DMS79 (cell line): Measurements from ENCODE around the gene TIRAP.
A peak's percentile ranks its signal among the peaks of the same experiment; 100 is the strongest.
"Not testable (repeated sequence)": the region's sequence is repeated elsewhere in the genome, so short reads cannot be mapped to it uniquely, and the experiment has no call there.

Source experiments
- DNase-seq: peaks from one replicate; lab custom pipeline; 2025; lab: John Stamatoyannopoulos, UW

Gene TIRAP, protein sequence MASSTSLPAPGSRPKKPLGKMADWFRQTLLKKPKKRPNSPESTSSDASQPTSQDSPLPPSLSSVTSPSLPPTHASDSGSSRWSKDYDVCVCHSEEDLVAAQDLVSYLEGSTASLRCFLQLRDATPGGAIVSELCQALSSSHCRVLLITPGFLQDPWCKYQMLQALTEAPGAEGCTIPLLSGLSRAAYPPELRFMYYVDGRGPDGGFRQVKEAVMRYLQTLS

DNA sequence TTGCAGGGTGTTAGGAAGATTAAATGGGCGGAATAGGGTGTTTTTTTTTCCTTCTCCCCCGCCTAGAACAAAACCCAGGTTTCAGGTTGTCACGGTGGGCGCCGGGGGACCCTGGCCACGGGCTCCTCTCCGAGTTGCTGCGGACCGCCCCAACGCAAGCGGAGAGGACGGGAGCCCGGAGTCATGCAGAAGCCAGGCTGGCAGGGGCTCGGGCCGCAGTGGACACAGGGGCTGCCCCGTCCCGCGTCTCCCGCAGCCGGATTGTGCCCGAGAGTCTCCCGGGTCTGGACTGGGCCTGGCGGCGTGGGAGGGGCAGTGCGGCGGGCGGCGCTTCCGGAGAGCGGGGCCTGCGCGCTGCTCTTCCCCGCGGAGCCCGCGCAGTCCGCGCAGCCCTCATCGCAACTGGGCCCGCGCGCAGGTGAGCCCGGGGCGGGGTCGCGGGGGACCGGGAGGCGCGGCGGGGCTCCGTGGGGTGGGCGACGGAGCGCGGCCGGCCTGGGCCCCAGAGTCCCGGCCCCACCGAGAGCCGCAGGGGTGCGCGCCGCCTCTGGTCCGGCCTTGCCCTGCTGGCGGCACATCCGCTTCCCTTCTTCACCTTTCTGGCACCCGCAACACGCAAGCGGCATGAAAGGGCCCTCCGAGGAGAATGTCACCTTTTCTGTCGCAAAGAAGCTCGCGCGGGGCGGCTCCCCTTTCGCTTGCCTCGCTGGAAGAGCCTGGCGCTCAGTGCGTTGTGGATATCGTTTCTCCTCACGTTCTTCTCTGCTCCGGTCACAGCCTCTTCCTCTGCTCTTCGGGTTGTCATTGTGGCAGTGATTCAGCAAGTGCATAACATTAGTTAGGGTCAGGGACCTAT is at the start of gene TIRAP:
Gene TIRAP (plus strand): TSS at position 358 of the 856 bp plus-strand sequence. CDS start 7,802 bp downstream, outside the sequence.
- DNase-seq, result peak; percentile 38

DNA sequence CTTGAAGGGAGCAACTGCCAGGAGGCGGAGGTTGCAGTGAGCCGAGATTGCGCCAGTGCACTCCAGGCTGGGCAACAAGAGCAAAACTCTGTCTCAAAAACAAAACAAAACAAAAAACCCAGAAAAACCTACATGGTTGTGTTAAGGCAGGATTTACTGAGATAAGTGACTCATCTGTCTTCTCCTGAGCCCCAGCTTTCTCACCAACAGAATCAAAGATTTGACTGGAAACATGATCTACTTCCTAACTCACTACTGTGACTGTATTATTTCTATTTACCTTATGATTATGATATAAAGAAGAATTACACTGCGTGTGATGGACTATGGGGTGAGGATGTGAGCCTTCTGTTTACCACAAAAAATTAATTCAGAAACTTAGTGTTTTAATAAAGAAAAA is 49.5 kb upstream of the TIRAP start:
- no peak for DNase-seq

DNA sequence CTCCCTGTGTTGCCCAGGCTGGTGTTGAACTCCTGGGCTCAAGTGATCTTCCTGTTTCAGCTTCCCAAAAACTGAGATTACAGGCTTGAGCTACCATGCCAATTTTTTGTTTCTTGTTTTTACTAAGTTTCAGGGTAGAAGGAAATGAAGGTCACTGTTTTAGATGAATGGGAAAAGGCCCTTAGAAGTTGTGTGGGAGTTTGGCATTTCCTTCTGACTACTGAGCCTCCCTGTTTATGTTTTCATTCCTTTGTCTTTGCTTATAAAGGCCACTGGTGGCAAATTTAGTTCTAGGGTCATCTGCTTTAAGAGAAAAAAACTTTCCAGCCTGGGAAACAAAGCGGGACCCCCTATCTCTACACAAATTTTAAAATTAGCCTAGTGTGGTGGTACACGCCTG is 36.3 kb upstream of the TIRAP start:
- DNase-seq, result no peak

DNA sequence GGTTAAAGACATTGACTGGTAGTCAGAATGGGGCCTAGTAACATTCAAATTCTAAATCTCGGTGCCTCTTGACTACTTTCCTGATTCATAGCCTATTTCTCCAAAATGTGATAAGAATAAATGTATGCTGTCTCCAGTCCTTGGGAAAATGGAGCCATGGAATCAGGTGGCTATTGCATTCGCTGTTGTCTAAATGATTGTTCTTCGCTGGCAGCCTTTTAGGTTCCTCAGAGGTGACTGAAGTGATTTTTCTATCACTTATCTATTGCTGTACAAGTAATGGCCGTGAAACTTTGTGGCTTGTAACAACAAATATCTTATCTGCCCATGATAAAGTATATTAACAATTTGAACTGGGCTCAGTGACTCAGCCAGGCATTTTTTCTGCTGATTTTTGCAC is 29.6 kb upstream of the TIRAP start:
- DNase-seq, result no peak

DNA sequence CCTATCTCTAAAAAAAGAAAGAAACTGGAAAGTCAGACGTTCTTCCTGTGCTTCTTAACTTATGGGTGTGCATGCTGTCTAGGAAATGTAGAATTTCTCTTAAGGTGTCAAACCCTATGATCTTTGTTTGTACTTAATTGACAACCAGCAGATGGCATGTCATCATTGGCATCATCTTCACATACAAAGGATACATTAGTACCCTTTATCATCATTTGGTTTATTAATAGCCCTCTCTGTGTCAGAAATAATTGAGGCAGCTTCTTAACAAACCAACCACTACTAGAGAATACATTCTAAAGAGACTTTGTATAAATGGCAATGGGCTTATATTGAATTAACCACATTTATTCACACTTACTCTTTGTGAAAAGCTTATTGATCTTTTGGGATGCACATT is 28.1 kb upstream of the TIRAP start:
- no peak for DNase-seq

DNA sequence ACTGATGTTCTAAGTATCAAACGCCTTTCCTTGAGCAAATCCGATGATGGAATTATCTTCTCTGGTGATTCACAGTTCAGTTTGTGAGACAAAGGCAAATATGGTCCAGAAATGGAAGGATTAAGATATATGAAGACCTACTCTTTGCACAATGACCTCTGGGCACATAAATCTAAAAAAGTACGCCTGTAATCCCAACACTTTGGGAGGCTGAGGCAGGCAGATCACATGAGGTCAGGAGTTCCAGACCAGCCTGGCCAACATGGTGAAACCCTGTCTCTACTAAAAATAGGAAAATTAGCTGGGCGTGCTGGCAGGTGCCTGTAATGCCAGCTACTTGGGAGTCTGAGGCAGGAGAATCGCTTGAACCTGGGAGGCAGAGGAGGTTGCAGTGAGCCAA is 27.4 kb upstream of the TIRAP start:
- DNase-seq, result not testable (repeated sequence)

DNA sequence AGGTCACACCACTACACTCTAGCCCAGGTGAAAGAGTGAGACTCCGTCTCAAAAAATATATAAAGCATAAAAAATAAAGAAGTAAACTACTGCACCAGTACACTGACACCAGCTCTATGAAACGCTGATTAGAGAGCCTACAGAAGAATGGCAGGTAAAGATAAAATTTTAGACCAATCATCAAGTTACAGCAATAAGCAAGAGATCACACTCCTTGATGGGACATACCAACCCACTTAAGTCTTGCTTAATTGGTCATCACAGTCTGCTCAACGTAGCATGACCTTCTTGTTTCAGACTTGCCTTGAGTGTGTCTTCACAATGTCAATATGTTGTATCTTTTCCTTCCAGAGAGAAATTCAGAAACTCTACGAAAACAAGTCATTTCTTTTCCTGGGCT is 26.7 kb upstream of the TIRAP start:
- DNase-seq, result no peak

DNA sequence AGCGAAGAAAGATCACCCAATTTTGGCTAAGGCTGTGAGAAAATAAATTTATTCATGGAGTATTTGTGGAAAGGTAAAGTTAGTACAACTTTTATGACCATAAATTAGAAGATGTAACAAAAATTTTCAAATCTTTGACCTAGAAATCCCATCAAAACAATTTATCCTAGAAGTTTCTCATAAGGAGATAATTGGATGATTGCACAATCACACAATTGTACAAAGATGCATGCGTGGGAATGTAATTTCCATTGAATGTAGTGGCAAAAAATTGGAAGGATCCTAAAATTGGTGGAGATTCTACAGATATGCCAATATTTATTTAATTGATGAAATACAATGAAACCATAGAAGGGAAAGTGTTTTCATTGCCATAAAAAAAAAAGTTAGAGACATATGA is 25.7 kb upstream of the TIRAP start:
- DNase-seq, result no peak

DNA sequence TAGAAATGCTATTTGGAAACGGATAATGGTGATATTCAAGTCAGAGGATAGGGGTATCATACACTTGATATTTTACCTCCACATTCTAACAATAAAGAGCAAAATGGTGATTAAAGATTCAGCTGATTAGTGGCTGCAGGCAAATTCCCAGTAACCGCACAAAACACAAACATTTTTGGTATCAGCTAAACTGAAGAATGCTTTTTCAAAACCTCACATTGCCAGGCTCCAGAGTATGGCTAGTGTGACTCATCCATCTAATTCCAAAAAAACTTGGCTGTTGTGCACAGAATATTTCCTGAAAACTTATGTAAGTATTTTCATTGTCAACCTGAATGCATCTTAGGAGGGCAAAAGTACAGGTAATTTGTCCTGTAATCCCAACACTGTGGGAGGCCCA is 25.1 kb upstream of the TIRAP start:
- no peak for DNase-seq

DNA sequence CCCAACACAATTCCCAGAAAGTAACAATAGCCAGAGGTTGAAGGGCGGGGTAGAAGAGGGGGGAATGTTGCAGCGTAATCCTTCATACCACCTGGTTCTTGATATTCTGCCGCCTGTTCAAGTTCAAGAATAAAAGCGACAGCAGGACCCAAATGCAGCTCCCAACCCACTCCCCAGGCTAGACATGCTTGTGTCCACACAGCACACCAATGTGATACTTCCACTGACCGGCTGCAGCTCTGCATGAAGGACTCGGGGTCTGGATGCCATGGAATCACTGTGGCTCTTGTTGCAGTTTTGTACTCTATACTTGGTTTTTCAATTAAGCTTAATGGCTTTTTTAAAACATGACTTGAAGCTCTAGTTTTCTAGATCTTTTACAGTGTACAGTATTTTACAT is 20.7 kb upstream of the TIRAP start:
- DNase-seq, result no peak

DNA sequence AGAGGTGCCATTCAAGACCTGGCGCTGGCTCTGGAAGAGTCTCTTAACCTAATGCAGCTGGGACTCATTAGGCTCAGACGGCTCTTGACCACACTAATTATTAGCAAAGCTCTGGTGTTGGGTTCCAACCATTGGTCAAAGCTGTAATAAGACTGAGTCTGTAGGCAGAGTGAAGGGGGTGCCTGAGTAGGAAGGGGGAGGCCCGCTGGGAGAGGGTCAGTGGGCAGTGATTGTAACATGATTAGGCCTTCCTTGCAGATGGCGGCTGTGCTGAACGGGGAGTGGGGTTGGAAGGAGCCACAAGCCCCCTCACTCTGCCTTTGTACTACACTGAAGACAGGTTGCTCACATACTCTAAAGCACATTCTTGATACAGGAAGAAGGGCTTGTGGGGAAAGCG is 19.4 kb upstream of the TIRAP start:
- no peak for DNase-seq

DNA sequence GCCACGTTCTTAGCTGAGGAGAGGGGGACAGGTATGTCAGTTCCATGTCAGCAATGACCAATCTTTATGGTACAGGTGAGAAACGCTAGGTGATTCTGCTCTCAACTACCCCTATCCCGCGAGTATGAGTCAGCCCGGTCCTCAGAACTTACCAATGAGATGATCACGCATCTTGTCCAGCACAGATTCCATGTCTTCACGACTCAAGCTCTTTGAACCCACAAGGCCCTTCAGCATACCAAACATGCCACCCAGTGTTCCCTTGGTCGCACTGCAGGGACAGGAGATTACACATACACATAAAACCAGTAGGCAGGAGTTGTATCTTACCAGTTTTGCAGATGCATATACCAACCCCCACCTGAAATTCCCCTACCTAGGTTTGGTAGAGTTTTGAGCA is 17.1 kb upstream of the TIRAP start:
- no peak for DNase-seq

DNA sequence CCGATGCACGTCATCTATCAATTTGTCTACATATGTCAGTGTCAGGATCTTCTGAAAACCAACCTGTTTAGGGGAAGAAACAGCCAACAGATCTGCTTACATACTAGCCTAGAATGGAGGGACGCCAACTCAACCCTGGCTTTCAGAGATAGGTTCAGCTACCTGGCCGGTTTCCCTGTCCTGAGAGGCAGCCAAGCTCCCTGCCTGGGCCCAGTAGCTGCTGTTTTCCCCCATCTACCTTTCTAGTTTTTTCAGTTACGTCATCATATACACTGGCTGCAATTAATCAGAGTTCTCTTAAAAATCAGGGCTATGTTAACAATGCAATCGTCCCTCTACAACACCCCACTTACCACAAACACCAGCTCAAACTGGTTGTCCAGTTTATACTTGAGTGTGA is 15.2 kb upstream of the TIRAP start:
- no peak for DNase-seq

DNA sequence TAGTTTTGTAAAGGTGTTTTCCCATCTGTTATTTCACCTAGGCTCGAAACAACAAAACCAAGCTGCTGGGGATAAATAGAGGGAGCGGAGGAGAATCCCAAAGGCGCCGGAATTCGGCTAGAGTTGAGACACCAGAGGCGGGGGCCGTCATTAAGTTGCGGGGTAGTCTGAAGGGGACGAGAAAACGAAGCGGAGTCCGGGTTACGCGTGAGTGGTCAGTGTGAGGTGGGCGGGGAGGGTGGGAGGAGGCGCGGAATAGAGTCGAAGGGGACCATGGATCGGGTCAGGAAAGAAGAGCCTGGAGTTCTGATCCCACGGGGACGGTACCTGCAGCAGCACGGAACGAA is 14.6 kb upstream of the TIRAP start:
- peak; percentile 59 for DNase-seq

DNA sequence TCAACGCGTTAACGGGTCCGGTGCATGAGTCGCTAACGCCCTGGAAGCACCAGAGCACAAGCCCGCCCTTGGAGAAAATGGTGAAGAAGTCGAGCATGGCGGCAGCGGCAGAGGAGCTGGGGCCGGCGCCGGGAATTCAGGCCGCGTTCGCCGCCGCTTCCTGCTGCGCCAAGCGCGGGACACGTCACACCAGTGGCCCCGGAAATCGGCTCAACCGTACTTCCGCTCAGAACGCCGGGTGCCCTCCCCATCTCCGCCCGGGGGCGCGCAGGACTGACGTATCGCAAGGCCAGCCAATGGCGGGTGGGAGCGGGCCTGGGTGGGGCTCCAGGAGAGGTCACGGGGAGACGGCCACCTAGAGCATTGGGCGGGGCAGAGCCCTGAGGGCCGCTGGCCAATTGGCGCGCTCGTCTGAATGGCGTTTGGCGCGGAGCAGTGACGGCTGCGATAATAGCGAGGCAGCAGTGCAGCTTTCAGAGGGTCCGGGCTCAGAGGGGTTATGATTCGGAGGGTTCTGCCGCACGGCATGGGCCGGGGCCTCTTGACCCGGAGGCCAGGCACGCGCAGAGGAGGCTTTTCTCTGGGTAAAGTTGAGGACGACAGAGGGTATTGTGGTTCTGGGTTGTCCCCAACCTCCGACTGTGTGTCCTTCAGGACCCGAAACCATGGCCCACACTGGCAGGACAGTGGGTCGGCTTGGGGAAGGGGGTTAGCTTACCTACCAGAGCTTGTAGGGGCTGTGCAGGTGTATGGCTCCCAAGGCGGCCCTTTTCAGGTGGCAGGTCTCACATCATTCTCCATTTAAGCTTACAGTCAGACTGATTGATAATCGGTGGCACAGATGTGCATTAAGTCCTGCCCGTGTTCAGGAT is 13.9 kb upstream of the TIRAP start, which contains the start of the genes FOXRED1 and SRPRA:
Gene FOXRED1 (plus strand): TSS at position 447 of the 872 bp plus-strand sequence. CDS start 53 bp downstream, at position 500.
Gene SRPRA (minus strand): TSS at position 188 of the 872 bp plus-strand sequence. CDS start 91 bp downstream, at position 97.
- peak; percentile 99 for DNase-seq

DNA sequence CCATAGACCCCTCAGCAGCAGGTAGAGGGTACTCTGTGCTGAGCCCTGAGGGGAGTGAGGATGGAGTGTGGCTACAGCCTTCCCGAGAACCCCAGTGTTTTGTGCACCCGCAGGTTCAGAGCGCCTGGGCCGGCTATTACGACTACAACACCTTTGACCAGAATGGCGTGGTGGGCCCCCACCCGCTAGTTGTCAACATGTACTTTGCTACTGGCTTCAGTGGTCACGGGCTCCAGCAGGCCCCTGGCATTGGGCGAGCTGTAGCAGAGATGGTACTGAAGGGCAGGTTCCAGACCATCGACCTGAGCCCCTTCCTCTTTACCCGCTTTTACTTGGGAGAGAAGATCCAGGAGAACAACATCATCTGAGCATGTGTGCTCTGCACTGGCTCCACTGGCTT is 5.6 kb upstream of the TIRAP start:
- DNase-seq, result no peak

DNA sequence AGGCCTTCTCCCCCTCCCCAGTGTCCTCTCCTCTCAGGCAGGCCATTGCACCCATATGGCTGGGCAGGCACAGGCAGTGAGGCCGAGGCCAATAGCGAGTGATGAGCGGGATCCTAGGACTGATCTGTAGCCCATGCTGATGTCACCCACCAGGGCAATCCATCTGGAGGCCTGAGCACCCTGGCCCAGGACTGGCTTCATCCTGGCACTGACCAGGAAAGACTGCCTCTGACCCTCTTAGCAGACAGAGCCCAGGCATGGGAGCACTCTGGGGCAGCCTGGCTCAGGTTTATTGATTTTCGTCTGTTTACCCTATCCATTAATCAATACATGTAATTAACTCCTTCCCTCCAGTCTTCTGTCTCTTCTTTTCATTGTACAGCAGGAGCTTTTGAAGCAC is 5.1 kb upstream of the TIRAP start:
- no peak for DNase-seq

DNA sequence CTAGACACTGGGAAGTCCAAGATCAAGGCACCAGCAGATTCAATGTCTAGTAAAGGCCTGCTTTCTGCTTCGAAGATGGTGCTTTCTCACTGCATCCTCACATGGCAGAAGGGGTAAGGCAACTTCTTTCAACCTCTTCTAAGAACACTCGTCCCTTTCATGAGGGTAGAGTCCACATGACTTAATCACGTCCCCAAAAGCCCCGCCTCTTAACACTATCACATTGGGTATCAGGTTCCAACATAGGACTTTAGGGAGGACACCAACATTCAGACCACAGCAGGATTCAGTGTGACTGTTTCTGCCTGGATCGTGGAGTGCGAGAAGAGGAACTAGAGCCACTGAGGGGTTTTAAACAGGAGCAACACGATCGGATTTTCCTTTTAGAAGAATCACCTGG is 3.7 kb upstream of the TIRAP start:
- no peak for DNase-seq

DNA sequence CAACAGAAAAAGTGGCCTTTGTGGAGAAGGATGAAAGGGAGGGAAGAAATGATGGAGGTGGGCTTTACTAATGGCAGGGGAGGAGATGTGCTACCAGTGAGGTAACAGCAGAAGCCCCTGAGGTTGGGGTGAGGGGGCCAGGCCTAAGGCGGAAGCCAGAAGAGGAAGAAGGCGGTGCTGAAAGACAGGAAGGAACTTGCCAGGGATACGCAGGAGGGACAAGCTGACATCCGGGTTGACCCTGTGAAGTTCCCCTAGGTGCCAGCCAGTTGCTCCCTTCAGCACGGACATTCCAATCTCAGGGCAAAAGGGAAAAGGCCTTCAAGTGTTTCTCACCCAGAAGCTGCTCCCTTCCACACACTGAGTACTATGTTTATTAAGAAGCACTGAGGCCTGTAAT is 2.3 kb upstream of the TIRAP start:
- no peak for DNase-seq

DNA sequence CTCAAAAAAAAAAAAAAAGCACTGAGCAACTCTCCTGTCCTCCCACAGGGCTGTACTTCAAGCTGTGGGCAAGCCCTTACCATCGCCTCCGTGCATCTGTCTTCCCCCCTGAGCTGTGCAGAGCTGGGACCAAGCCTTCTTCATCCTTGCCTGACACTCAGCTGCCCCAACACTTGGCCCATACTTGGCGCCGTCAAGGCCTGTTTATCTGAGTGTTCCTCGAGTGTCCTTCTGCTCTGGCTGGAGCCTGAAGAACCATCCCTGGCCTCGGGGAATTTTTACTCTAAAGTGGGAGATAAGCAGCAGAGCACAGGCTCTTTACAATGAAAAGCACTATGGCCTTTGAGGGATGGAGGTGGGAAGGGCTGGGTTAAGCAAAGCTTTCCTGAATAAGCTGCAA is 1.6 kb upstream of the TIRAP start:
- peak; percentile 99 for DNase-seq

DNA sequence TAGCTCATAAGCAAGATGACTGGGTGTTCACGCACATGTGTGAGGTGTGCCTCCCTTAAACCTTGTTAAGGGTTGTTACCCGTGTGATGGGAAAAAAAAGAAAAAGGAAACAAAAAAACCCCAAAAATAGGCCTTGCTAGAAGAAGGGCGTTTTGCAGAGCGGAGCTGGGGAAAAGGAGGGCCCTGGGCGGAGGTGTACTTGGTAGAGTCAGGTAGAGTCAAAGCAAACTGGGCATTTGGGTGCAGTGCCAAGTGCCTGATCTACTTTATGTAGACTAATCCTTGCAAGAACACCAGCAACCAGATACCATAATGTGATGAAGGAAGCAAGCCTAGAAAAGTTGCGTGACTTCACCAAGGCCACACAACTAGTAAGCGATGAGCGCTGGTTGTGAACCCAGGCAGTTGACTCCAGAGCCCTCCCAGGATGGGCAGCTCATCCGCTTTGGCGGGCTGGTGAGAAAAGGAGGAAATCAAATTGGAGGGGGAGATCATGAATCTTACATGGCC is 1.2 kb upstream of the TIRAP start:
- DNase-seq, result no peak

DNA sequence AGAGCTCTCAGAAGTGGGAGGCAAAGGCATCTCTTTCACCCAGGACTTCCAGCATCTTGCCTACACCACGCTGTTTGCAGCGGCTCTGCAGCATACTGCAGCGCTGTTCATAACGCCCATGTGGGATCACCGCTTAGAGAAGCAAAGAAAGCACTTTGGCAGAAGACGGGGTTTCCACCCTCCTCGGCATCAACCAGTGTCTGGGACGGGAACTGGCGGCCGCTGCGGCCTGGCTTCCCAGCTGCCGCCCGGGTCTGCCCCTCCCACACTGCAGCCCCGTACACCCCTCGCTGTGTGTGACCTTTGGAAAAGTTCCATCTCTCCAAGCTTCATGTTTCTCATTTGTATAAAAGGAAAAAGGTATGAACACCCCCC is 545 bp upstream of the TIRAP start:
- peak; percentile 73 for DNase-seq
